Measurements from ENCODE around the gene RUVBL2.

DNA sequence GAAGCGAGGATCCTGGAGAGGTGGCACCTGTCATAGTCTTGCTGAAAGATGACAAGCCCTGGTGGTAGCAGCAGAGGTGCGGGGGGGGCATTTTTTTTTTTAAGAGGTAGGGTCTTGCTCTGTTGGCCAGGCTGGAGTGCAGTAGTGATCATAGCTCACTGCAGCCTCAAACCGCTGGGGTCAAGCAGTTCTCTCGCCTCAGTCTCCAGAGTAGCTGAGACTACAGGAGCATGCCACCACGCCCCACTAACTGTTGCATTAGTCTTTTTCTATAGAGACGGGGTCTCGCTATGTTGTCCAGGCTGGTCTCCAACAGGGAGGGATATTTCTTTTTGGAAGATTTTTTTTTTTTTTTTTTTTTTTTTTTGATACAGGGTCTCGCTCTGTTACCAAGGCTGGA lies 35.7 kb upstream of the RUVBL2 start:
- TF ChIP-seq, protein P1, sequence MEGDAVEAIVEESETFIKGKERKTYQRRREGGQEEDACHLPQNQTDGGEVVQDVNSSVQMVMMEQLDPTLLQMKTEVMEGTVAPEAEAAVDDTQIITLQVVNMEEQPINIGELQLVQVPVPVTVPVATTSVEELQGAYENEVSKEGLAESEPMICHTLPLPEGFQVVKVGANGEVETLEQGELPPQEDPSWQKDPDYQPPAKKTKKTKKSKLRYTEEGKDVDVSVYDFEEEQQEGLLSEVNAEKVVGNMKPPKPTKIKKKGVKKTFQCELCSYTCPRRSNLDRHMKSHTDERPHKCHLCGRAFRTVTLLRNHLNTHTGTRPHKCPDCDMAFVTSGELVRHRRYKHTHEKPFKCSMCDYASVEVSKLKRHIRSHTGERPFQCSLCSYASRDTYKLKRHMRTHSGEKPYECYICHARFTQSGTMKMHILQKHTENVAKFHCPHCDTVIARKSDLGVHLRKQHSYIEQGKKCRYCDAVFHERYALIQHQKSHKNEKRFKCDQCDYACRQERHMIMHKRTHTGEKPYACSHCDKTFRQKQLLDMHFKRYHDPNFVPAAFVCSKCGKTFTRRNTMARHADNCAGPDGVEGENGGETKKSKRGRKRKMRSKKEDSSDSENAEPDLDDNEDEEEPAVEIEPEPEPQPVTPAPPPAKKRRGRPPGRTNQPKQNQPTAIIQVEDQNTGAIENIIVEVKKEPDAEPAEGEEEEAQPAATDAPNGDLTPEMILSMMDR (conservative IDR thresholded peaks at IDR 0.05), result no peak
- no peak for TF ChIP-seq ZFX (IDR thresholded peaks at IDR 0.05)

Measured in C4-2B (cell line).